ENCODE measurements around the gene F11R.

DNA sequence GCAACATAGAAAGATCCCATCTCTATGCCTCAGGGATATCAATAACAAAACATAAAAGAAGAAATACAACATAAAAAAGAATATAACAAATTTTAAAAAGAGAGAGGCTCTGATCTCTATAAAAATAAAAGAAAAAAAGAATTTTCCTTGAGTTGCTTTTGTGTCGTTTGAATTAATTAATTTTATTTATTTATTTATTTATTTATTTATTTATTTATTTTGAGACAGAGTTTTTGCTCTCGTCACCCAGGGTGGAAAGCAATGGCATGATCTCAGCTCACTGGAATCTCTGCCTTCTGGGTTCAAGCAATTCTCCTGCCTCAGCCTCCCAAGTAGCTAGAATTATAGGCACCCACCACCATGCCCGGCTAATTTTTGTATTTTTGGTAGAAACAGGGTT lies 8.5 kb downstream of the F11R start:
- TF ChIP-seq EZH2 (IDR thresholded peaks at IDR 0.05; ENCODE audit: borderline replicate concordance, low read depth, low read length, severe bottlenecking) (no peak), POLR2AphosphoS5 (IDR thresholded peaks at IDR 0.05; ENCODE audit: insufficient read depth, low read depth, low read length) (no peak), POLR2A (IDR thresholded peaks at IDR 0.05; ENCODE audit: low read depth, low read length) (no peak), JUN (IDR thresholded peaks at IDR 0.05; ENCODE audit: borderline replicate concordance, insufficient read depth, insufficient read length, low read depth) (no peak), GATA2 (IDR thresholded peaks at IDR 0.05; ENCODE audit: insufficient read depth, insufficient read length, low read depth, low read length) (no peak), FOS (IDR thresholded peaks at IDR 0.05; ENCODE audit: borderline replicate concordance, insufficient read depth, low read length) (no peak), MYC (IDR thresholded peaks at IDR 0.05; ENCODE audit: low read depth, low read length) (no peak)
- TF ChIP-seq, protein P1, sequence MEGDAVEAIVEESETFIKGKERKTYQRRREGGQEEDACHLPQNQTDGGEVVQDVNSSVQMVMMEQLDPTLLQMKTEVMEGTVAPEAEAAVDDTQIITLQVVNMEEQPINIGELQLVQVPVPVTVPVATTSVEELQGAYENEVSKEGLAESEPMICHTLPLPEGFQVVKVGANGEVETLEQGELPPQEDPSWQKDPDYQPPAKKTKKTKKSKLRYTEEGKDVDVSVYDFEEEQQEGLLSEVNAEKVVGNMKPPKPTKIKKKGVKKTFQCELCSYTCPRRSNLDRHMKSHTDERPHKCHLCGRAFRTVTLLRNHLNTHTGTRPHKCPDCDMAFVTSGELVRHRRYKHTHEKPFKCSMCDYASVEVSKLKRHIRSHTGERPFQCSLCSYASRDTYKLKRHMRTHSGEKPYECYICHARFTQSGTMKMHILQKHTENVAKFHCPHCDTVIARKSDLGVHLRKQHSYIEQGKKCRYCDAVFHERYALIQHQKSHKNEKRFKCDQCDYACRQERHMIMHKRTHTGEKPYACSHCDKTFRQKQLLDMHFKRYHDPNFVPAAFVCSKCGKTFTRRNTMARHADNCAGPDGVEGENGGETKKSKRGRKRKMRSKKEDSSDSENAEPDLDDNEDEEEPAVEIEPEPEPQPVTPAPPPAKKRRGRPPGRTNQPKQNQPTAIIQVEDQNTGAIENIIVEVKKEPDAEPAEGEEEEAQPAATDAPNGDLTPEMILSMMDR (IDR thresholded peaks at IDR 0.05; ENCODE audit: extremely low read depth in 1 of 2, insufficient read depth in 1 of 2, low read depth in 1 of 2, low read length in 2 of 2), result no peak
- TF ChIP-seq, protein P2, sequence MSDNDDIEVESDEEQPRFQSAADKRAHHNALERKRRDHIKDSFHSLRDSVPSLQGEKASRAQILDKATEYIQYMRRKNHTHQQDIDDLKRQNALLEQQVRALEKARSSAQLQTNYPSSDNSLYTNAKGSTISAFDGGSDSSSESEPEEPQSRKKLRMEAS (IDR thresholded peaks at IDR 0.05; ENCODE audit: insufficient read depth, insufficient read length), result no peak
